LNCaP clone FGC (cell line): ENCODE measurements around the gene PCDHGA10.
"Not testable (repeated sequence)": the region's sequence is repeated elsewhere in the genome, so short reads cannot be mapped to it uniquely, and the experiment has no call there.

Experiments used
- DNase-seq: peaks from one replicate; pipeline ENCODE4 v3.0.0-alpha.2; 2011; ENCODE audit warnings: low read depth
- H3K4me3 ChIP-seq: 2 replicates; pipeline ENCODE4 v1.5.1; 2011; ENCODE audit warnings: mild to moderate bottlenecking, low read depth, low read length, control low read depth
- CTCF ChIP-seq: IDR thresholded peaks from 2 replicates; pipeline ENCODE4 v1.5.1; 2012; ENCODE audit warnings: mild to moderate bottlenecking; ENCODE audit not compliant: control insufficient read depth, insufficient read depth; ENCODE audit errors: extremely low read depth

Gene PCDHGA10

DNA sequence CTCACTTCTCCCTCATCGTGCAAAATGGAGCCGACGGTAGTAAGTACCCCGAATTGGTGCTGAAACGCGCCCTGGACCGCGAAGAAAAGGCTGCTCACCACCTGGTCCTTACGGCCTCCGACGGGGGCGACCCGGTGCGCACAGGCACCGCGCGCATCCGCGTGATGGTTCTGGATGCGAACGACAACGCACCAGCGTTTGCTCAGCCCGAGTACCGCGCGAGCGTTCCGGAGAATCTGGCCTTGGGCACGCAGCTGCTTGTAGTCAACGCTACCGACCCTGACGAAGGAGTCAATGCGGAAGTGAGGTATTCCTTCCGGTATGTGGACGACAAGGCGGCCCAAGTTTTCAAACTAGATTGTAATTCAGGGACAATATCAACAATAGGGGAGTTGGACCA is 18.5 kb downstream of the PCDHGA10 start:
- no peak overlapping the region; the same call in 1 of the 2 replicates for H3K4me3 ChIP-seq
- no peak for DNase-seq
- TF ChIP-seq CTCF: no peak

DNA sequence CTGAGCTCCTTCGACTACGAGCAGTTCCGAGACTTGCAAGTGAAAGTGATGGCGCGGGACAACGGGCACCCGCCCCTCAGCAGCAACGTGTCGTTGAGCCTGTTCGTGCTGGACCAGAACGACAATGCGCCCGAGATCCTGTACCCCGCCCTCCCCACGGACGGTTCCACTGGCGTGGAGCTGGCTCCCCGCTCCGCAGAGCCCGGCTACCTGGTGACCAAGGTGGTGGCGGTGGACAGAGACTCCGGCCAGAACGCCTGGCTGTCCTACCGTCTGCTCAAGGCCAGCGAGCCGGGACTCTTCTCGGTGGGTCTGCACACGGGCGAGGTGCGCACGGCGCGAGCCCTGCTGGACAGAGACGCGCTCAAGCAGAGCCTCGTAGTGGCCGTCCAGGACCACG is 19.5 kb downstream of the PCDHGA10 start:
- H3K4me3 ChIP-seq, DNase-seq: not testable (repeated sequence)

- not testable (repeated sequence) for H3K4me3 ChIP-seq, DNase-seq
Observed at GRCh38 chr5:141432726-141433125, 19.9 kb downstream of the PCDHGA10 start.

DNA sequence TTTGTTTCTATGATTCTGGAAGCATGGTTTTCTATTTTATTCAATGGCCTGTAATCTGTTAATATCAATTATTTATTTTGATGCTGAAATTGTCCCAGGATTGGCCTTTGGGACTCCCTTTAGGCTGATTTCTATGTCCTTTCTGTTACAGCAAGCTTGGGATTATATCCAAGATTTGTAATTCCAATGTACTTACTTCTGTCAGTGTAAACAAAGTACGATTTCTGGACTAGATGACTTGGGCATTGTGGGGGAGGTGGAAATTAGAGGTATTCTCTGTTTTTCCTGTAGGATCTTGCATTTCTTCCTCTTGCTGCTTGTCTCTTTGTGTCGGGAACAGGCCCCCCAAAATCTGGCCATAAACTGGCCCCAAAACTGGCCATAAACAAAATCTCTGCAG is 21.2 kb downstream of the PCDHGA10 start:
- no peak overlapping the region for H3K4me3 ChIP-seq
- no peak for TF ChIP-seq CTCF
- DNase-seq: no peak

DNA sequence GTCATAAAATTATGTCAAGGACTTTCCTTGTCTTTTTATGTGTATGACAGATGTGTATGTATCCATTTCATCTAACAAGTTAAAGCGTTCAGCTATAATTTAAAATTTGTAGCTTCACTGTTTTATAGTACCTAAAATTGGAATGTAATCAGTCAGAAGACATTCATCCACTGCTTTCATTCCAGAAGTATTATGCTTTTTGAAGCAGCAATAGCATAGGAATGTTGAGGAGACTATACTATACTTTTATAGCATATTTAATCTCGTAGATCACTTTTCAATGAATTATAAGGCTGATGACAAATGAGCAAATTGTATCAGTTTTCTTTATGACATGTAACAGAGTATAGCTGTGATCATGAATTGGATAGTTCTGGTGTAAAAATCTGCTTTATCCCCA is 24.4 kb downstream of the PCDHGA10 start:
- H3K4me3 ChIP-seq: no peak overlapping the region
- no peak for TF ChIP-seq CTCF
- no peak for DNase-seq

- DNase-seq: no peak
- TF ChIP-seq CTCF: no peak
- H3K4me3 ChIP-seq: no peak overlapping the region
Observed at GRCh38 chr5:141439411-141440141, 26.8 kb downstream of the PCDHGA10 start.

DNA sequence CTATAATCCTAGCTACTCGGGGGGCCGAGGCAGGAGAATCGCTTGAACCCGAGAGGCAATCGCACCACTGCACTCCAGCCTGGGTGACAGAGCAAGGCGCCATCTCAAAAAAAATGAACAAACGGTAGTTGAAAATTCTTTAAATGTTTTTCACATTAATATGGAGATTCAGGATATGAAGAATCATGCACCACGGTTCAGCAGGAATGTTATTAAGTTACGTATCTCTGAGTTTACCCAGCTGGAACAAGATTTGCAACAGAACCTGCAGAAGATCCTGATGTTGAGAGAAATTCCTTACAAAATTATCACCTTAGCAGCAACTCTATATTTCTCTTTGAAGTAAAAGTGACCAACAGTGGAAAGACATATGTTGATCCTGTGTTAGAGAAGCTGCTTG is 27.6 kb downstream of the PCDHGA10 start:
- no peak for TF ChIP-seq CTCF
- no peak for DNase-seq
- H3K4me3 ChIP-seq: no peak overlapping the region

DNA sequence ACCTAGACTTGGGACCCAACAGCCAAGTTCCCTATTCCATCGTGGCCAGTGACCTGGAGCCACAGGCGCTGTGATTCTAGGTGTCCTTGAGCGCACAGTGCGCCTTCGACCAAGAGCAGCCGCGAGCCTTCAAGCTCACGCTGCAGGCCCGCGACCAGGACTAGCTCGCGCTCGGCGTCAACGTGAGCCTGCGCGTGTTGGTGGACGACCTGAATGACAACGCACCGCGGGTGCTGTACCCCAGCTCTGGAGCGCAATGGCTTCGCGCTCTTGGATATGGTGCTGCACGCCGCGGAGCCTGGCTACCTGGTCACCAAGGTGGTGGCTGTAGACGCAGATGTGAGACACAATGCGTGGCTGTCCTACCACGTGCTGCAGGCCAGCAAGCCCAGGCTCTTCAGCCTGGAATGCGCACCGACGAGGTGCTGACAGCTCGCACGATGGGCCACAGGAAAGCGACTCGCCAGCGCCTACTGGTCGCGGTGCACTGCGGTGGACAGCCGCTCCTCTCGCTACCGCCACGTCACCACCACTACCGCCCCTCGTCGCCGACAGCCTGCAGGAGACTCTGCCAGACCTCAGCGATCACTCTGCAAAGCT is 28.9 kb downstream of the PCDHGA10 start:
- TF ChIP-seq CTCF: no peak
- H3K4me3 ChIP-seq: no peak overlapping the region
- DNase-seq: no peak
